ENCODE data around the gene SLC2A4RG.

SLC2A4RG gene

GRCh38 chr20:63741676-63742380, 2.3 kb downstream of the SLC2A4RG start:
- no peak for DNase-seq (ENCODE audit: low spot score)

DNA sequence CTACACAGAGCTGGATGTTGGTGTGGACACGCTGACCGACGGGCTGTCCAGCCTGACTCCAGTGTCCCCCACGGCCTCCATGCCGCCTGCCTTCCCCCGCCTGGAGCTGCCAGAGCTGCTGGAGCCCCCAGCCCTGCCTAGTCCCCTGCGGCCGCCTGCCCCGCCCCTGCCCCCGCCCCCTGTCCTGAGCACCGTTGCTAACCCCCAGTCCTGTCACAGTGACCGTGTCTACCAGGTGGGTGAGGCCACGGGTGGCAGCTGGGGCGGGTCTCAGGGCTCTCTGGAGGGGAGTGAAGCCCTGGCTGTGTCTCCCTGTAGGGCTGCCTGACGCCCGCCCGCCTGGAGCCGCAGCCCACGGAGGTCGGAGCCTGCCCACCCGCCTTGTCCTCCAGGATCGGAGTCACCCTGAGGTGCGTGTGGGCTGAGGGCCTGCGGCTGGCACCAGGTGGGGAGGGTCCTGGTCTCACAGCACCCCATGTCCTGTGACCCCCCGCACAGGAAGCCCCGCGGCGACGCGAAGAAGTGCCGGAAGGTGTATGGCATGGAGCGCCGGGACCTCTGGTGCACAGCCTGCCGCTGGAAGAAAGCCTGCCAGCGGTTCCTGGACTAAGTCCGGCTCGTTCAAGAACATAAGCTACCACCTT, 2.9 kb downstream of the SLC2A4RG start:
- no peak for DNase-seq (ENCODE audit: low spot score)

DNA sequence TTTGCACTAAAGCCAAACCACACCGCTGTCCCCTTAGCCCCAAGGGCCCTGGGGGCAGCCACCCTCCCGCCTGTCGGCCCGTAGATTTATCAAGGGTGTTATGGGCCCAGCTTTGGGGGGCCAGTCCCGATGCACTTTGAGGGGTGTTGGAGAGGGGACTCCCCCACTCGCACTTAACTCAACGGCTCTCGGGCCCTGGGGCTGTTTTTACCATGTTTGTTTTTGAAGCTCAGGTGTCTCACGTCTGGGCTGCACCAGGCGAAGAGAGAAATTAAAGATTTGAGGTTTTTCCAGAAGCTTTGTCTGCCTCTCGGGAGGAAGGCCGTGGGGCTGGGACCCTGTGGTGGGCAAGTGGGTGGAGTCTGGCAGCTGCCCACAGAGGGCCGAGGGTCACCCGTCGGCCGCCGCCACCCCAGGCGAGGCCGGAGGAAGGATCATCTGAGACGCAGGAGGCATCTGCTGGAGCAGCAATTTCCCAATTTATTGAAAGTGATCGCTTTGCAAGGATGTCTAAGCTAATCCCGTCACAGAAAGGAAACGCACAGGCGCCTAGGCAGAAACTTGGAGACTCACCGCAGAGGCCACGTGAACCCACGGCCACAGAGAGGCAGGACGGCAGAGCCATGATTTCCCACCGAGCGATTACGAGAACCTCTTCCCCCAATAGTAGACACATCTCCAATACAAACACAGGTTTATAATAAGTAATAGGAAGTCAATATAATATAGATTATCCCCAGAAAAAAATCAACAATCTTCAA, 3.8 kb downstream of the SLC2A4RG start:
- DNase-seq (ENCODE audit: low spot score) = no peak

DNA sequence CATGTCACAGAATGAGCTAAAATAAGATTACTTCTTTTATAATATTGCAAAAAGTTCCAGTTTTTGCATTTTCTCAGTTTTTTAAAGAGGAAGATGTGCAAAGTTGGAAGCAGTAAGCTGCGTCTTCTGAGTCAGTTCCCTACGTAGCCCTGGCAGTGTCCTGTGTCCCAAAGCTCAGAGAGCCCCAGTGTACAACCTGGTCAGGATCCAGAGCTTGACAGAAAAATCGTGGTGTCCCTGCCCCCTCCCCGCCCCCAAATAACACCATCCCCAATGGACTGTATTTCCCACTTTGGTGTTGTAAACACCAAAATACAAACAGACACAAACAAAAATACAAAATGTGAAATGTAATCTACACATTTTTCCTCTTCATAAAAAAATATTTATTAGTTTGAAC, 4.6 kb downstream of the SLC2A4RG start:
- DNase-seq (ENCODE audit: low spot score) = no peak

DNA sequence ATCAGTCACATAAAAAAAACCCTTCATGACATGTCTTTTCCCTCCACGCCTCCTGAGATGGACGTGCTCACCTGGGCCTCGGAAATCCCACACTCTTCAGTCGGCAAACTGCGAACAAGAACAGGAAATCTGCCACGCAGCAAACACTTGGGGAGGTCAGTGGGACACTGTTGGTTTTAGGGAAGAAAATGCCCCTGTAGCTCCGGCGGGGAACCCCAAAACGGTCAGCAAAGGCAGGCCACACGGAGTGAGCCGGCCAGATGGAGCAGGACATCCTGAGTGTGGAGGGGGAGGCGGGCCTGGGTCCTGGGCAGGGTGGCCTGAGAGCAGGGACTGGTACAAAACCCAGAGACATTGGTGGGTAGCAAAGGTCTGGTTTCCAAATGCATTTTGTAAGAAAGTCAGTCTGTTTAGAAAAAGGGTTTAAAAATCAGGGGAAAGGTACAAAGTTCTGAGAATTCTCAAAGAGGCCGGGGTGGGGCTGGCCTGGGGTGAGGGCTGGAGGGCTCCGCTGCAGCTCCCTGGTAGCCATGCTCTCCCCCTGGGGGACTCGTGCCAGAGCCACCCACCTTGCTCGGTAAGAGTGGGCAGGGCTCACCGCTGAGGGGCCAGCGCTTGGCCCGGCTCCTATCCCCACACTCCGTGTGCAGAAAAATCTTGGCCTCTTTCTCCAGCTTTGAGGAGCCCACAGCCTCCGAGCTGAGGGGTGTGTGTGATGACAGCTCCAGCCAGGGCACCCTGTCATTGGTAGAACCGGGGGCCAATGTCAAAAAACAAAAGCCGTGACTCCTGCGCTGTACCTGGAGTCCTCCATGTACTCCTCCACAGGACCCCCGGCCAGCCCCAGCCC, 5.2 kb downstream of the SLC2A4RG start:
- DNase-seq (ENCODE audit: low spot score) = no peak

GRCh38 chr20:63745424-63745805, 5.8 kb downstream of the SLC2A4RG start:
- DNase-seq (ENCODE audit: low spot score) = no peak

GRCh38 chr20:63745961-63746731, 6.6 kb downstream of the SLC2A4RG start:
- DNase-seq (ENCODE audit: low spot score) = peak; percentile 1

GRCh38 chr20:63746751-63747315, 7.3 kb downstream of the SLC2A4RG start:
- DNase-seq (ENCODE audit: low spot score) = peak; percentile 1

GRCh38 chr20:63747622-63748069, 8.1 kb downstream of the SLC2A4RG start:
- no peak for DNase-seq (ENCODE audit: low spot score)

- DNase-seq (ENCODE audit: low spot score) = no peak
Measured at GRCh38 chr20:63748070-63748933, 8.7 kb downstream of the SLC2A4RG start.

DNA sequence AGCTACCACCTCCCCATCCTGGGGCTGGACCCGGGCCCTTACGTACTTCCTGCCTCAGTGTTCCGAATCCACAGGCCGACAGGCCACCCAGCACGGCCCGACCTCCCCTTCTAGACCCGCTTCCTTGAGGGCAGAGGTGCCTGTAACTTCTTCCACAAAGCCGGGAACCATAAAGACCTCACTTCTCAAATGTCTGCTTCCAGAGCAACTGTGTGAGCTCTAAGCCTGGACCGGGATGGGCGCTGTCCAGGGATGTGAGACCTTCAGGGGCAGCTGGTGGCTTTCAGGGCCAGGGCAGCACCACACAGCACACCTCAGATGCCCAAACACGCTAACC, 9.3 kb downstream of the SLC2A4RG start:
- no peak for DNase-seq (ENCODE audit: low spot score)

GRCh38 chr20:63749597-63750508, 10.3 kb downstream of the SLC2A4RG start:
- DNase-seq (ENCODE audit: low spot score) = peak; percentile 36

GRCh38 chr20:63750807-63751470, 11.4 kb downstream of the SLC2A4RG start:
- no peak for DNase-seq (ENCODE audit: low spot score)

DNA sequence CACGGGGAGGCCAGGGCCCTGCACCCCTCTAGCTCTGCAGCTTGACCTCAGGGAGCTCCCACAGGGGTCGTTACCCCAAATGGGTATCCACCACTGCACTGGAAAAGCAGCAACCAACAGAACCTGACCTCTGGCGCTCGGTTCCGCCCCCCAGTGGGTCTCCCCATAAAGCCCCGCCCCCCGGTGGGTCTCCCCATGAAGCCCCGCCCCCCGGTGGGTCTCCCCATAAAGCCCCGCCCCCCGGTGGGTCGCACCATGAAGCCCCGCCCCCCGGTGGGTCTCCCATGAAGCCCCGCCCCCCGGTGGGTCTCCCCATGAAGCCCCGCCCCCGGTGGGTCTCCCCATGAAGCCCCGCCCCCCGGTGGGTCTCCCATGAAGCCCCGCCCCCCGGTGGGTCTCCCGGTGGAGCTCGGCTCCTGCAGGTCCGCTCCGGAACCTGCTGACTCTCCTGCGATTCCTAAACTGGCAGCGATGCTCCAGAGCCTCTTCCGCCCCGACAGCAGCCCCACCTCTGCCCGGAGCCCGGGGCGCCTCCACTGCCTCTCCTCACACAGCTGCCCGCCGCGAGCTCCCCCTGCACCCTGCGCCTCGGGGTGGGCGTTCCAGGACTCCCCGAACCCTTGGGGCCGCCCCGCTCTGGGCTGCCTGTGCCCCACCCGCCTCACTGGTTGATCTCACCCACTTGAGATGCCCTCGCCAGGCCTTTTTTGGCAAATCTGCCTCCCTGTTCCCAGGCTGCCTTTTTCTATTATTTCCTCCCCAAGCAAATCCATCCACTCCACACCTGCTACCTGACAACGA, 12.1 kb downstream of the SLC2A4RG start:
- DNase-seq (ENCODE audit: low spot score) = no peak

GRCh38 chr20:63752411-63753101, 13.0 kb downstream of the SLC2A4RG start:
- no peak for DNase-seq (ENCODE audit: low spot score)

GRCh38 chr20:63753381-63753780, 13.8 kb downstream of the SLC2A4RG start:
- no peak for DNase-seq (ENCODE audit: low spot score)

DNA sequence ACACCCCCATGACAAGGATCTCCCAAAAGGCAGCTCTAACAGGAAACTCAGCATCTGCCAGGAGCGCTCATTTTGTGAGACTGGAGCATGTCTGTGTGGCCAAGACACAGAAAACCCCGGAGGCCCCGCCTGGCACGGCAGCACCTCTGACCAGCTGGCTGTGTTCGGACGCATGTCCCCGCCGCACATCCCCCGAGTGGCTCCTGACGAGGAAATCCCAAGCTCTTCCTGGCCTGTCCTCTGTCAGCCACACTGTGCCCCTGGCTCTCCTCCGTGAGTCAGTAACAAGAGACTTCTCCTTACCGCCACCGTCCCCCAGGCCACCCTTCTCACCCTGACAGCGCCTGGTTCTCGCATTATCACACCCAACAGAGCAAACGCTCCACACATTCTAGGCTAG, 14.4 kb downstream of the SLC2A4RG start:
- DNase-seq (ENCODE audit: low spot score) = no peak

All from Ammon's horn (tissue), 1 donor.